Neuronal stem cell (in vitro differentiated cells): ENCODE measurements around the gene TRIM40.
"Not testable (repeated sequence)": the region's sequence is repeated elsewhere in the genome, so short reads cannot be mapped to it uniquely, and the experiment has no call there.

Experiments used
- DNase-seq: peaks from one replicate; pipeline ENCODE4 v3.0.0-alpha.2; 2013; ENCODE audit warnings: low spot score
- H2AFZ ChIP-seq: one replicate; pipeline ENCODE4 v1.6.1; 2013; ENCODE audit warnings: mild to moderate bottlenecking, low read length, inconsistent platforms
- H2AK5ac ChIP-seq: 2 replicates; pipeline ENCODE4 v1.6.1; 2013; ENCODE audit warnings: low read depth, mild to moderate bottlenecking, inconsistent platforms, low read length, moderate library complexity, mixed read lengths
- H2BK120ac ChIP-seq: 2 replicates; pipeline ENCODE4 v1.6.1; 2013; ENCODE audit warnings: low read depth, mild to moderate bottlenecking, inconsistent platforms, low read length, moderate library complexity, mixed read lengths
- H2BK12ac ChIP-seq: one replicate; pipeline ENCODE4 v1.6.1; 2013; ENCODE audit warnings: low read length, inconsistent platforms
- H2BK15ac ChIP-seq: 2 replicates; pipeline ENCODE4 v1.6.1; 2013; ENCODE audit warnings: mild to moderate bottlenecking, low read length, inconsistent platforms, mixed read lengths
- H2BK5ac ChIP-seq: one replicate; pipeline ENCODE4 v1.6.1; 2013; ENCODE audit warnings: inconsistent platforms, mild to moderate bottlenecking, low read length, moderate library complexity
- H3K14ac ChIP-seq: one replicate; pipeline ENCODE4 v1.6.1; 2013; ENCODE audit warnings: low read length, inconsistent platforms
- H3K18ac ChIP-seq: 2 replicates; pipeline ENCODE4 v1.6.1; 2013; ENCODE audit warnings: low read length, inconsistent platforms
- H3K23ac ChIP-seq: 2 replicates; pipeline ENCODE4 v1.6.1; 2013; ENCODE audit warnings: low read depth, mild to moderate bottlenecking, mixed read lengths, low read length, inconsistent platforms; ENCODE audit not compliant: poor library complexity
- H3K27ac ChIP-seq: replicated peaks from 3 replicates; pipeline ENCODE4 v1.5.1; 2013; ENCODE audit warnings: low read length, inconsistent platforms
- H3K27me3 ChIP-seq, 3 experiments: 2 replicates each; pipeline ENCODE4 v1.6.1; 2013; ENCODE audit warnings: low read length in 3 of 3, mild to moderate bottlenecking in 2 of 3, inconsistent platforms in 1 of 3, low read depth in 1 of 3, mixed read lengths in 1 of 3, moderate library complexity in 1 of 3; ENCODE audit not compliant: control insufficient read depth in 3 of 3, insufficient read depth in 3 of 3
- H3K36me3 ChIP-seq, 2 donors: replicated peaks in 1 of 2; 2 replicates each; pipeline ENCODE4 v1.6.1; 2013; ENCODE audit warnings: low read length in 2 of 2; ENCODE audit not compliant: control insufficient read depth in 2 of 2, insufficient read depth in 2 of 2
- H3K4ac ChIP-seq: 2 replicates; pipeline ENCODE4 v1.6.1; 2013; ENCODE audit warnings: inconsistent platforms, mild to moderate bottlenecking, low read length, moderate library complexity
- H3K4me1 ChIP-seq, 2 donors: 1 replicate in 1 of 2; 2 replicates in 1 of 2; pipeline ENCODE4 v1.6.1; 2013; ENCODE audit warnings: low read length in 2 of 2, low read depth in 1 of 2; ENCODE audit not compliant: control insufficient read depth in 2 of 2, insufficient read depth in 1 of 2
- H3K4me2 ChIP-seq: one replicate; pipeline ENCODE4 v1.6.1; 2013; ENCODE audit warnings: mild to moderate bottlenecking, low read length, inconsistent platforms; ENCODE audit not compliant: insufficient read depth, poor library complexity, severe bottlenecking
- H3K4me3 ChIP-seq, 2 donors: 2 replicates each; pipeline ENCODE4 v1.5.1; 2013; ENCODE audit warnings: low read length in 2 of 2, mild to moderate bottlenecking in 2 of 2, inconsistent platforms in 1 of 2, moderate library complexity in 1 of 2
- H3K79me1 ChIP-seq: one replicate; pipeline ENCODE4 v1.6.1; 2013; ENCODE audit warnings: low read depth, mild to moderate bottlenecking, inconsistent platforms, low read length, moderate library complexity
- H3K9ac ChIP-seq: one replicate; pipeline ENCODE4 v1.6.1; 2013; ENCODE audit warnings: mild to moderate bottlenecking, low read depth, low read length, inconsistent platforms; ENCODE audit not compliant: poor library complexity
- H3K9me3 ChIP-seq, 2 donors: replicated peaks in 1 of 2; 2 replicates each; pipeline versions ENCODE3 to v1.6.1; 2013; ENCODE audit warnings: low read length in 2 of 2, mild to moderate bottlenecking in 2 of 2, inconsistent platforms in 1 of 2, low read depth in 1 of 2, mixed read lengths in 1 of 2, moderate library complexity in 1 of 2; ENCODE audit not compliant: control insufficient read depth in 2 of 2, insufficient read depth in 1 of 2
- H4K8ac ChIP-seq: one replicate; pipeline ENCODE4 v1.6.1; 2013; ENCODE audit warnings: low read depth, mild to moderate bottlenecking, inconsistent platforms, low read length, moderate library complexity
- H4K91ac ChIP-seq: one replicate; pipeline ENCODE4 v1.6.1; 2013; ENCODE audit warnings: low read length, low read depth, mild to moderate bottlenecking, inconsistent platforms; ENCODE audit not compliant: poor library complexity
- WGBS, 2 donors: extraction: QIAGEN DNeasy Blood & Tissue Kit; methylation state at CpG; one replicate each; pipeline ENCODE4 v1.1.7; 2013; ENCODE audit warnings: missing lambda C conversion rate in 2 of 2, mixed read lengths in 1 of 2; ENCODE audit not compliant: insufficient read length in 2 of 2, insufficient replicate concordance in 1 of 2; ENCODE audit errors: extremely low coverage in 2 of 2; 5-methylcytosine and 5-hydroxymethylcytosine counted together

TRIM40 gene

GRCh38 chr6:30113003-30113759 lies 22.8 kb upstream of the TRIM40 start, which contains the start of gene TRIM31:
TRIM31 (minus strand) TSS chr6:30113090; CDS start chr6:30112805, 285 bp downstream.
- Histone ChIP-seq H2BK15ac (no peak within 1 kb of the TSS), H3K27me3 (peaks cover 0 to 52% (median 19%) of the 10 kb centered on the region in 3 experiments), H3K79me1 (no peaks in the 10 kb centered on the region), H4K8ac (no peak within 1 kb of the TSS), H3K9ac (no peak within 1 kb of the TSS), H3K18ac (no peak within 1 kb of the TSS), H3K9me3 (no peaks in the 10 kb centered on the region), H2AK5ac (no peak within 1 kb of the TSS), H2AFZ (no peak within 1 kb of the TSS), H3K14ac (no peak within 1 kb of the TSS), H3K4me1 (no peaks in the 10 kb centered on the region), H3K4me3 (no peak within 1 kb of the TSS), H3K36me3 (no peaks in the 10 kb centered on the region), H3K27ac (no peak within 1 kb of the TSS), H3K4me2 (no peak within 1 kb of the TSS), H2BK5ac (no peak within 1 kb of the TSS), H2BK12ac (no peak within 1 kb of the TSS), H3K4ac (no peak within 1 kb of the TSS), H3K23ac (no peak within 1 kb of the TSS), H4K91ac (no peak within 1 kb of the TSS), H2BK120ac (no peak within 1 kb of the TSS)
- no peak for DNase-seq
- WGBS, 2 donors: 100% methylated on average over 1 of the region's 3 CpGs; no CpG with 5 or more reads in 1 of the 2 donors

DNA sequence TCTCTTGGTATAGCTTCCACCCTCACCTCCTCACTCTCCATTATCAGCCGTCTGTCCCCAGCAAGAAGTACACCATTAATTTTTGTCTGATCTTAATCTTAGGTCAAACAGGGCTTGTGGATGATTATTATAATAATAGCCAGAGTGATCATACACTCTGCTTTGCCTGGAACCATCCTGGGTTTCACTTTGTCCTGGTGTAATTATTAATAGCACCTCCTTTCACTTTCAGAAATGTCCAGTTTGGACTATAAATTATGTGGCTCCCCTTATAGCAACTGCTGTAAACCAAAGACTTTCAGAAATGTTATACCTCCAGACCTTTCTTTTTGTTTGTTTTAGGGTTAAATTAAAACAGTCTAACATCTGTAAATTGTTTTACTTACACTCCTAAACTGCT lies 22.1 kb upstream of the TRIM40 start:
- H3K27ac ChIP-seq: no peak overlapping the region
- peaks cover 0 to 48% (median 19%) of the 10 kb centered on the region in 3 experiments for H3K27me3 ChIP-seq
- no peaks in the 10 kb centered on the region for H3K36me3 ChIP-seq
- H3K18ac ChIP-seq: no peak overlapping the region
- H2BK15ac ChIP-seq: no peak overlapping the region
- H3K9ac ChIP-seq: no peak overlapping the region
- no peak overlapping the region for H2BK12ac ChIP-seq
- no peak overlapping the region for H3K4me2 ChIP-seq
- no peak overlapping the region for H2BK5ac ChIP-seq
- H3K14ac ChIP-seq: no peak overlapping the region
- H2AK5ac ChIP-seq: no peak overlapping the region
- no peak overlapping the region for H2AFZ ChIP-seq
- no CpG with 5 or more reads among the region's 1 CpG for WGBS, 2 donors
- no peak overlapping the region for H3K4me3 ChIP-seq
- no peaks in the 10 kb centered on the region for H3K4me1 ChIP-seq
- no peak overlapping the region for H3K23ac ChIP-seq
- no peak overlapping the region for H2BK120ac ChIP-seq
- H4K8ac ChIP-seq: no peak overlapping the region
- no peak overlapping the region for H3K4ac ChIP-seq
- no peak for DNase-seq
- H3K9me3 ChIP-seq: no peaks in the 10 kb centered on the region
- no peaks in the 10 kb centered on the region for H3K79me1 ChIP-seq
- H4K91ac ChIP-seq: no peak overlapping the region

- H3K9me3 ChIP-seq: no peaks in the 10 kb centered on the region
- WGBS, 2 donors: no CpG with 5 or more reads among the region's 6 CpGs
- H3K79me1 ChIP-seq: no peaks in the 10 kb centered on the region
- H2AFZ ChIP-seq: no peak overlapping the region
- H2BK120ac ChIP-seq: no peak overlapping the region
- no peak overlapping the region for H3K4ac ChIP-seq
- no peak overlapping the region for H2BK12ac ChIP-seq
- H2BK15ac ChIP-seq: no peak overlapping the region
- H2BK5ac ChIP-seq: no peak overlapping the region
- H4K91ac ChIP-seq: no peak overlapping the region
- peaks cover 0 to 50% (median 11%) of the 10 kb centered on the region in 3 experiments for H3K27me3 ChIP-seq
- H3K18ac ChIP-seq: no peak overlapping the region
- no peaks in the 10 kb centered on the region for H3K36me3 ChIP-seq
- H3K23ac ChIP-seq: no peak overlapping the region
- H3K4me2 ChIP-seq: no peak overlapping the region
- no peak overlapping the region for H3K27ac ChIP-seq
- no peak overlapping the region for H3K9ac ChIP-seq
- H3K4me1 ChIP-seq: no peaks in the 10 kb centered on the region
- no peak for DNase-seq
- H3K14ac ChIP-seq: no peak overlapping the region
- H2AK5ac ChIP-seq: no peak overlapping the region
- H3K4me3 ChIP-seq: no peak overlapping the region
- no peak overlapping the region for H4K8ac ChIP-seq
These were observed 19.2 kb upstream of the TRIM40 start for GRCh38 chr6:30116724-30117123.

- not testable (repeated sequence) for H4K91ac ChIP-seq, H3K79me1 ChIP-seq, H2BK120ac ChIP-seq, H3K4ac ChIP-seq, H2AK5ac ChIP-seq, H3K23ac ChIP-seq, H2AFZ ChIP-seq, DNase-seq, H2BK15ac ChIP-seq, H3K27ac ChIP-seq, H4K8ac ChIP-seq, H3K18ac ChIP-seq, H2BK12ac ChIP-seq, H3K14ac ChIP-seq, H3K9ac ChIP-seq, H3K4me2 ChIP-seq, H3K4me1 ChIP-seq, H3K9me3 ChIP-seq, H3K36me3 ChIP-seq, H2BK5ac ChIP-seq, H3K4me3 ChIP-seq
- no CpG with 5 or more reads among the region's 5 CpGs for WGBS, 2 donors
- peaks cover 0 to 41% (median 0%) of the 10 kb centered on the region in 3 experiments for H3K27me3 ChIP-seq
These were observed 17.2 kb upstream of the TRIM40 start for GRCh38 chr6:30118691-30119090.
